AG04449 (cell line): ENCODE measurements around the gene SPG7.

Experiments used
- CTCF ChIA-PET: fragments of 350-600 bp; formaldehyde crosslinking; extraction: SDS; loops from one replicate; lab custom pipeline; 2021; ENCODE audit warnings: antibody characterized with exemption; lab: Yijun Ruan, JAX
- POLR2A ChIA-PET: fragments of 400-600, 350-600 bp; formaldehyde crosslinking; extraction: SDS; loops from one replicate; lab custom pipeline; 2020; ENCODE audit warnings: antibody characterized with exemption, inconsistent platforms; lab: Yijun Ruan, JAX
- DNase-seq: peaks from one replicate; pipeline ENCODE4 v3.0.0-alpha.2; 2010; ENCODE audit warnings: low read depth, low spot score
- H3K4me3 ChIP-seq: 2 replicates; pipeline ENCODE4 v1.5.1; 2011; ENCODE audit warnings: low read depth, mild to moderate bottlenecking, control low read depth, low read length
- CTCF ChIP-seq: IDR thresholded peaks from one replicate; pipeline ENCODE4 v1.5.1; 2011; ENCODE audit warnings: mild to moderate bottlenecking, moderate library complexity, low read length, control low read depth, inconsistent platforms; ENCODE audit not compliant: insufficient read depth; ENCODE audit errors: missing control alignments

SPG7 gene

DNA sequence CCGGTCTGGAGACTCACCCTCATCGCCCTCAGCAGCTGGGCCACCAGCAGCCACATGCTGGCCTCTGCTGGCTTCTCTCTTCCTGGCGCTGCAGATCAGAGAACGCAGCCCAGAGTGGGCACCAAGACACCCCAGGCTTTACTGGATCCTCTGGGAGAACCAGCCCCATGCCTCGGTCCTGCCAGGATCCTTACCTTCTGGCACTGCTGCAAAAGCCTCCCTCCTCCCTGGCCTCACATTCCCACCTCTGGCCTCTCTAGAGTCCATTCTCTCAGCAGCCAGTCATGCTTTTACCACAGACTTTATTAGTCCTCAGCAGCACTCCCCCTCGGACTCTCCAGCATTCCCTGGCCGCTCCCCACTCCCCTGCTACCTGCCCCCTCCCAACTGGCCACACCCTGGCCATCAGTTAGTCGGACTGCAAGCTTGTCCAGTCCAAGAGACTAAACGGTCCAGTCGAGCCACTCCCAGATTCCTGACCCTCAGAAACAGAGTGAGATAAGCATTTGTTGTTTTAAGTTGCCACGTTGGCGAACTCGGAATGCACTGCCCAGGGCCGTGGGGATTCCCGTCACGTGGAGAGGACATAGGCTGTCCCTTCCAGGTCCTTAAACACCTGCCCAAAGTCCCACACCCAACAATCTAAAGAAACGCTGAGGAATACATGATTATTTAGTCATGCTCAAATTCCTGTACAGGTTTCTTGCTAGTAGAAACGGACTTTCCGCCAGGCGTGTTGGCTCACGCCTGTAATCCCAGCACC lies 5.9 kb upstream of the SPG7 start:
- ChIA-PET CTCF (no interaction called here), POLR2A (no interaction called here)
- no peak for TF ChIP-seq CTCF
- no peak overlapping the region for H3K4me3 ChIP-seq
- no peak for DNase-seq

- POLR2A ChIA-PET = no interaction called here
- CTCF ChIA-PET = interaction anchor here (1.4 kb wide), 1 partner anchor 265 kb away, joined by 3 read pairs; no protein-coding TSS in a partner anchor
- DNase-seq = no peak
- no peak overlapping the region for H3K4me3 ChIP-seq
- no peak for TF ChIP-seq CTCF
These were observed 4.1 kb upstream of the SPG7 start for GRCh38 chr16:89504091-89504490.

GRCh38 chr16:89505204-89506112 lies 2.7 kb upstream of the SPG7 start:
- CTCF ChIA-PET = interaction anchor here (0.9 to 1.1 kb wide), 2 partner anchors 10 to 217 kb away, joined by 3 read pairs; no protein-coding TSS in a partner anchor
- no peak for DNase-seq
- POLR2A ChIA-PET = no interaction called here
- H3K4me3 ChIP-seq = no peak overlapping the region
- TF ChIP-seq CTCF = no peak

DNA sequence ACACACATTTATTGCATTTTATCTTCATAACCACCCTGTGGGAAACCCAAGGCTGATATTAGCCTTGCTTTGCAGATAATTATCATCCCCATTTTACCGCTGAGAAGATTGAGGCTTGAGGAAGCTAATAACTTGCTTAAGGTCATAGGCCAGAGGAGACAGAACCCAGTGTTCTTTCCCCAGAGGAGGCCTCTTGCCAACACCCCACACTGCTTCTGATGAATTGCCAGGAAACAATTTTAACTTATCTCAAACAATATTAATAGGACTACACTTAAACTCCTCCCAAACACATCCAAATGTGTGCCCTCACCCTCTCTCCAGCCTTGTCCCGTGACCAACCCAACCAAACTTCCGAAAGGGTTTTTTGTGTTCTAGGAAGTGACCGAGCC lies 2.1 kb upstream of the SPG7 start:
- H3K4me3 ChIP-seq = no peak overlapping the region
- no peak for TF ChIP-seq CTCF
- CTCF ChIA-PET = interaction anchor here (0.9 to 1.1 kb wide), 2 partner anchors 11 to 217 kb away, joined by 3 read pairs; no protein-coding TSS in a partner anchor
- DNase-seq = no peak
- POLR2A ChIA-PET = no interaction called here

DNA sequence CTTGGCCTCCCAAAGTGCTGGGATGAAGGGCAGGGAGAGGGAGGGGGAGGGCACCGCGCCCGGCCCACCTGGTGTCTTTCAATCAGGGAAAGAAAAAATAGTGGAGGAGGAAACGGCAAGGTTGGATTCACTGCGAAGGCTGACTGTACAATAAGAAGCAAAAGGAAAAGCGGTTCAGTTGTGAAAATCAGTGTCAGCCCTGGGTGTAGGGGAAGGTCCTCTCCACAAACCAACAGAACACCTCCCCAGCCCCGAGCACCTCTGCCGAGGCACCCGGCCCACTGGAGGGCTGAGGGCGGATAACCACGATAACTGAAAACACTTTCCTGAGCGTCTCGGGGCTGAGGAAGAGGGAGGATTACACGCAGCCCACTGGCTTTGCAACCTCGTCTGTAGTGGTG lies 1.4 kb upstream of the SPG7 start:
- ChIA-PET POLR2A (interaction anchor here (0.8 to 1.1 kb wide), 2 partner anchors 11 to 182 kb away, joined by 3 to 4 read pairs; no protein-coding TSS in a partner anchor), CTCF (interaction anchor here (0.8 to 5.2 kb wide), 5 partner anchors 9 to 289 kb away, joined by 3 to 34 read pairs (median 7); partner anchors contain the start of gene ZNF778)
- DNase-seq = no peak
- H3K4me3 ChIP-seq = peak overlapping the region; percentile 63
- TF ChIP-seq CTCF = no peak
